B cell (primary cell): ENCODE measurements around the gene SLC7A1. TPM values are rescaled to one million over a fixed set of nuclear protein-coding genes. Genes with fewer than 3 reads are reported as not detected.

Experiments
- ATAC-seq: fragments of 200-7000 bp; cut with Tn5 transposase; one replicate; pipeline ENCODE4 v1.10.0; 2021; ENCODE audit warnings: low read depth, mild to moderate bottlenecking, moderate number of reproducible peaks, moderate library complexity
- CTCF ChIA-PET: fragments of 350-600 bp; sonication (Branson Sonifier 250); formaldehyde crosslinking; loops from one replicate; lab custom pipeline; 2021; ENCODE audit warnings: antibody characterized with exemption, inconsistent platforms; lab: Charles Lee
- POLR2A ChIA-PET: fragments of 350-600 bp; sonication (Branson Sonifier 250); formaldehyde crosslinking; loops from one replicate; lab custom pipeline; 2021; ENCODE audit warnings: antibody characterized with exemption; lab: Charles Lee
- DNase-seq: peaks from one replicate; pipeline ENCODE4 v3.0.0; 2013
- H2AFZ ChIP-seq: 2 replicates; pipeline ENCODE4 v1.6.1; 2012; ENCODE audit warnings: mild to moderate bottlenecking, low read depth, low read length; ENCODE audit not compliant: insufficient read depth, poor library complexity, severe bottlenecking
- H3K27ac ChIP-seq, 2 donors: 1 replicate in 1 of 2; 2 replicates in 1 of 2; pipeline ENCODE4 v1.5.1; 2012 to 2013; ENCODE audit warnings: low read length in 2 of 2, mild to moderate bottlenecking in 2 of 2, moderate library complexity in 1 of 2
- H3K27me3 ChIP-seq, 4 experiments: fragments of 200-600 bp in 1 of 4; sonication (generic) in 1 of 4; replicated peaks in 1 of 4; 1 replicate in 2 of 4; 2 replicates in 2 of 4; pipeline versions ENCODE4 v1.6.1 to v1.7.0; 2013 to 2016; ENCODE audit warnings: low read length in 3 of 4, mild to moderate bottlenecking in 2 of 4, mixed read lengths in 1 of 4, moderate library complexity in 1 of 4; ENCODE audit not compliant: insufficient read depth in 4 of 4, control insufficient read depth in 3 of 4; ENCODE audit errors: control extremely low read depth in 1 of 4
- H3K36me3 ChIP-seq, 2 experiments: replicated peaks in 1 of 2; 1 replicate in 1 of 2; 2 replicates in 1 of 2; pipeline versions ENCODE4 v1.6.1 to v1.7.1; 2013; ENCODE audit warnings: low read length in 1 of 2; ENCODE audit not compliant: insufficient read depth in 2 of 2, control insufficient read depth in 1 of 2; ENCODE audit errors: control extremely low read depth in 1 of 2, extremely low read depth in 1 of 2
- H3K4me1 ChIP-seq, 2 donors: fragments of 200-600 bp in 1 of 2; sonication (generic) in 1 of 2; 1 replicate in 1 of 2; 2 replicates in 1 of 2; pipeline versions ENCODE4 v1.5.1 to v1.6.1; 2013 to 2017; ENCODE audit warnings: low read length in 2 of 2; ENCODE audit not compliant: control insufficient read depth in 2 of 2, insufficient read depth in 2 of 2
- H3K4me2 ChIP-seq: replicated peaks from 2 replicates; pipeline ENCODE3; 2012; ENCODE audit warnings: mild to moderate bottlenecking, low read depth, low read length; ENCODE audit not compliant: poor library complexity, severe bottlenecking
- H3K4me3 ChIP-seq, 5 experiments: fragments of 200-600 bp in 1 of 5; sonication (generic) in 1 of 5; 1 replicate in 3 of 5; 2 replicates in 2 of 5; pipeline versions ENCODE4 v1.5.1 to v1.7.0; 2011 to 2016; ENCODE audit warnings: low read length in 4 of 5, mild to moderate bottlenecking in 4 of 5, low read depth in 2 of 5, control low read depth in 1 of 5, moderate library complexity in 1 of 5; ENCODE audit not compliant: insufficient read depth in 1 of 5; ENCODE audit errors: control extremely low read depth in 1 of 5, extremely low read depth in 1 of 5
- H3K79me2 ChIP-seq: fragments of 200-600 bp; sonication (generic); one replicate; pipeline ENCODE4 v1.6.0; 2016; ENCODE audit warnings: low read length; ENCODE audit not compliant: control insufficient read depth, insufficient read depth
- H3K9ac ChIP-seq: fragments of 200-600 bp; sonication (generic); 2 replicates; pipeline ENCODE4 v1.6.1; 2017; ENCODE audit warnings: mild to moderate bottlenecking, low read length, moderate library complexity
- H3K9me3 ChIP-seq, 3 donors: one replicate each; pipeline versions ENCODE4 v1.6.1 to v1.7.1; 2013; ENCODE audit warnings: low read length in 2 of 3; ENCODE audit not compliant: control insufficient read depth in 2 of 3, insufficient read depth in 1 of 3; ENCODE audit errors: control extremely low read depth in 1 of 3
- H4K20me1 ChIP-seq: 2 replicates; pipeline ENCODE4 v1.6.0; 2012; ENCODE audit warnings: mild to moderate bottlenecking, low read length; ENCODE audit not compliant: insufficient read depth, control insufficient read depth, poor library complexity, severe bottlenecking
- H3K27ac Mint-ChIP-seq: one replicate; pipeline ENCODE4 v1.8.0; 2021; ENCODE audit warnings: mixed read lengths
- H3K27me3 Mint-ChIP-seq: one replicate; pipeline ENCODE4 v1.8.0; 2021; ENCODE audit warnings: mixed read lengths
- H3K4me1 Mint-ChIP-seq: one replicate; pipeline ENCODE4 v1.8.0; 2021; ENCODE audit warnings: mixed read lengths
- H3K4me3 Mint-ChIP-seq: one replicate; pipeline ENCODE4 v1.8.0; 2021; ENCODE audit warnings: mixed read lengths
- H3K9me3 Mint-ChIP-seq: one replicate; pipeline ENCODE4 v1.8.0; 2022; ENCODE audit warnings: mixed read lengths; ENCODE audit not compliant: insufficient read depth
- CTCF ChIP-seq: fragments of 200-600 bp; IDR thresholded peaks from one replicate; pipeline ENCODE4 v1.8.0; 2022; ENCODE audit warnings: antibody characterized with exemption, mild to moderate bottlenecking
- EZH2 ChIP-seq: IDR thresholded peaks from 2 replicates; pipeline ENCODE4 v1.6.1; 2012; ENCODE audit warnings: borderline replicate concordance, low read depth, mild to moderate bottlenecking, moderate library complexity, low read length; ENCODE audit not compliant: insufficient read depth, poor library complexity, severe bottlenecking
- WGBS: methylation state at CpG from one replicate; pipeline ENCODE4 v1.1.5; 2013; ENCODE audit warnings: missing lambda C conversion rate; ENCODE audit not compliant: insufficient coverage; 5-methylcytosine and 5-hydroxymethylcytosine counted together
- intact Hi-C: fragments of 100-400 bp; cut with micrococcal nuclease; formaldehyde crosslinking; loops from one replicate; pipeline ENCODE4 v1.10.0; 2022
- polyA plus RNA-seq: library from polyadenylated mRNA; depleted of rRNA; stranded (reverse); fragments of >200 nt; gene quantifications from 2 replicates; pipeline ENCODE4 v1.2.3, GENCODE V29; 2012
- total RNA-seq, 2 donors: library from RNA; stranded (reverse); fragments of 120-200 nt in 1 of 2; gene quantifications; 1 replicate in 1 of 2; 2 replicates in 1 of 2; pipeline versions ENCODE4 v1.2.3 to v1.2.4, GENCODE V29; 2013 to 2022

Gene SLC7A1
- total and polyA plus RNA-seq, 2 donors (not counting 1 experiment from before 2014, with no cell fraction given), result 3.3 to 23.1 TPM

- Mint-ChIP-seq H3K4me3 (no peak overlapping the region), H3K27ac (no peak overlapping the region), H3K9me3 (no peaks in the 10 kb centered on the region), H3K4me1 (peaks cover 15% of the 10 kb centered on the region), H3K27me3 (no peaks in the 10 kb centered on the region)
- Histone ChIP-seq H3K79me2 (peaks cover 56% of the 10 kb centered on the region), H3K27ac (no peak overlapping the region), H4K20me1 (no peaks in the 10 kb centered on the region), H3K4me1 (no peaks in the 10 kb centered on the region), H3K9ac (no peak overlapping the region), H3K36me3 (no peaks in the 10 kb centered on the region), H3K9me3 (no peaks in the 10 kb centered on the region), H3K4me3 (no peak overlapping the region), H2AFZ (no peak overlapping the region), H3K4me2 (no peak overlapping the region), H3K27me3 (no peaks in the 10 kb centered on the region)
- 92% methylated on average over 7 of the region's 7 CpGs for WGBS
- DNase-seq (no peak), ATAC-seq (no peak)
- ChIA-PET CTCF (no interaction called here), POLR2A (no interaction called here)
- intact Hi-C loops, result no loop called here
- TF ChIP-seq EZH2 (no peak), CTCF (no peak)
These were observed 29.3 kb downstream of the SLC7A1 start for GRCh38 chr13:29566206-29566605.

- H3K4me1 Mint-ChIP-seq, result peaks cover 15% of the 10 kb centered on the region
- H4K20me1 ChIP-seq, result no peaks in the 10 kb centered on the region
- no peaks in the 10 kb centered on the region for H3K4me1 ChIP-seq
- H3K27me3 ChIP-seq, result no peaks in the 10 kb centered on the region
- H2AFZ ChIP-seq, result no peak overlapping the region
- no peaks in the 10 kb centered on the region for H3K9me3 ChIP-seq
- H3K27ac Mint-ChIP-seq, result no peak overlapping the region
- intact Hi-C loops, result no loop called here
- ChIA-PET POLR2A (no interaction called here), CTCF (interaction anchor here (0.5 to 1.2 kb wide), 2 partner anchors 11 to 173 kb away, joined by 3 to 4 read pairs; no protein-coding TSS in a partner anchor)
- DNase-seq, result no peak
- no peak overlapping the region for H3K4me2 ChIP-seq
- no peak for ATAC-seq
- H3K9ac ChIP-seq, result no peak overlapping the region
- no peaks in the 10 kb centered on the region for H3K27me3 Mint-ChIP-seq
- H3K9me3 Mint-ChIP-seq, result no peaks in the 10 kb centered on the region
- no peak overlapping the region for H3K27ac ChIP-seq
- H3K36me3 ChIP-seq, result no peaks in the 10 kb centered on the region
- no peak overlapping the region for H3K4me3 Mint-ChIP-seq
- H3K4me3 ChIP-seq, result no peak overlapping the region
- peaks cover 45% of the 10 kb centered on the region for H3K79me2 ChIP-seq
- TF ChIP-seq EZH2 (no peak), CTCF (no peak)
These were observed 30.7 kb downstream of the SLC7A1 start for GRCh38 chr13:29564818-29565217.
